ENCODE measurements around the gene INSR.
"Not testable (repeated sequence)": the region's sequence is repeated elsewhere in the genome, so short reads cannot be mapped to it uniquely, and the experiment has no call there.

Gene INSR

GRCh38 chr19:7195046-7195445 lies 99.2 kb downstream of the INSR start:
- no peak for DNase-seq (ENCODE audit: low spot score)

GRCh38 chr19:7194566-7194965 lies 99.6 kb downstream of the INSR start:
- DNase-seq (ENCODE audit: low spot score), result no peak

- no peak for DNase-seq (ENCODE audit: low spot score)
Observed at GRCh38 chr19:7191946-7192691, 102.1 kb downstream of the INSR start.

- no peak for DNase-seq (ENCODE audit: low spot score)
Observed at GRCh38 chr19:7188698-7189629, 105.2 kb downstream of the INSR start.

GRCh38 chr19:7187605-7188339 lies 106.4 kb downstream of the INSR start:
- no peak for DNase-seq (ENCODE audit: low spot score)

- DNase-seq (ENCODE audit: low spot score), result no peak
Observed at GRCh38 chr19:7182489-7182888, 111.7 kb downstream of the INSR start.

GRCh38 chr19:7179917-7180306 lies 114.3 kb downstream of the INSR start:
- DNase-seq (ENCODE audit: low spot score), result no peak

DNA sequence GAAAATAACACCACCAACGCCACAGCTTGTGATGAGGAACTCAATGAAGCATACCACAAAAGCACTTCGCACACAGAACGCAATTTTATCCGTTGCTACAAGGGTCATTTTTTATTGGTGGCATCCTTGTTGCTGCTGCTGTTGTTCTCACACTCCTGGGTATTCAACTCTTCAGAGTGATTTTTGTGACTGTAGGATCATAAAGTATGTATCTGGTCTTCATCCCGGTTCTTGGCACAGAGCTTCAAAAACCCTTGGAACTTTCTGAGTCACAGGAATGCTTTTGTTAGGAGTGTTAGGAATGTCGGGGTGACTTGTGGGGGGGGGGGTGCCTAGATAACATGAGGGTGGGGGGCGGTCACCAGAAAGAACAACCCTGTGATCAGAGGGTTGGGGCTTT lies 116.3 kb downstream of the INSR start:
- no peak for DNase-seq (ENCODE audit: low spot score)

DNA sequence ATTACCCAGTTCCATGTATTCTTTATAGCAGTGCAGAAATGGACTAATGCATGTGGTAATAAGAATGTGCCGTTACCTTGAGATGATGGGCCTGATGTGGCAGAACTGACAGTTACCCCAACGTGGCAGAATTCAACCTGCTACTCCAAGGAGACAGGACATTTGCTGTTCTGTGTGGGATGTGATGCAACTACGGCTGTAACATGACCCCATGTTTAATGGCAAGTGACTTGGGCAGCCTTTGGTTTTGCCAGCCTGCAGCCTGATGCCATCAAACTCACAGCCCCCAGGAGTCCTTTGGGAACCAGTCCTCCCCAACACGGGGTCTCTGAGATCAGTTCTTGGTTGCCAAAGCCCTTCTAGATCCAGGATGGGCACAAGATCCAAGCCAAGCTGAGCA lies 117.4 kb downstream of the INSR start:
- DNase-seq (ENCODE audit: low spot score), result no peak

DNA sequence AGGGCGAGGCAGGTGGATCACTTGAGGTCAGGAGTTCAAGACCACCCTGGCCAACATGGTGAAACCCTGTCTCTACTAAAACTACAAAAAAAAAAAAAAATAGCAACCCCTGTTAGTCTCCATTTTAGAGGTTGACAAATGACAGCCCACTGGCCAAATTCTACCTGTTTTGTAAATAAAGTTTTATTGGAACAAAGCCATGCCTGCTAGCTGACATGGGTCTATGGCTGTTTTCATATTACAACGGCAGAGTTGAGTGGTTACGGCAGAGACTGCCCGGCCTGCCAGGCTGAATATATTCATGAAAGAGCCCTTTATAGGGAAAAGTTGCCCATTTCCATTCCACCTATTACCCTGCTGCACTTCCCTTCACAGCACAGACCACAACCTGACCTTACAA lies 121.4 kb downstream of the INSR start:
- DNase-seq (ENCODE audit: low spot score), result no peak

GRCh38 chr19:7170983-7171382 lies 123.2 kb downstream of the INSR start:
- DNase-seq (ENCODE audit: low spot score), result no peak

DNA sequence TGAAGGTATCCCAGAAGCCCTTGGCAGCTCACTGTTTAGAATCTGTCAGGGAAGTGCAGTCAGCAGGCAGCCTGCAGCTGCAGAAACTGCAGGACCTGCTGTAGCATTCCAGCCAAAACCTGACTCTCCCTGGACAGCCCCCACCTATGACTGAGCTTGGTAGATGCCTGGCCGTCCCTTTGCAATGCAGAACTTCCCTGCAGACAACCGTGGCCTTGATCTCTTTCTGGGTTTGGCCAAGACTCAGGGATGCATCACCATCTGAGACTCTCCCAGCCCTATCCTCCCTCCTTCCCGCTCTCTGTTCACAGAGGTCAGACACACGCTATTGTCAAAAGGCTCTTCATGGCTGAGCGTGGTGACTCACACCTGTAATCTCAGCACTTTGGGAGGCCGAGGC lies 125.3 kb downstream of the INSR start:
- DNase-seq (ENCODE audit: low spot score), result no peak

- DNase-seq (ENCODE audit: low spot score), result no peak
Observed at GRCh38 chr19:7161292-7161691, 132.9 kb downstream of the INSR start.

- DNase-seq (ENCODE audit: low spot score), result no peak
Observed at GRCh38 chr19:7159105-7159933, 134.9 kb downstream of the INSR start.

DNA sequence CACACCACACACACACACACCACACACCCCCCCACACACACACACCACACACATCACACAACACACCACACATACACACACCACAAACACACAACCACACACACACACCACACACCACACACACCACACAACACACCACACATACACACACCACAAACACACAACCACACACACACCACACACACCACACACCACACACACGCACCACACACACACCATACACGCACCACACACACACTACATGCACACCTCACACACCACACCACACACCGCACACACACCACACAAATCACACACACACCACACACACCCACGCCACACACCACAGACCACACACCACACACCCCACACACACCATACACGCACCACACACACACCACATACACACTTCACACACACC lies 141.2 kb downstream of the INSR start:
- DNase-seq (ENCODE audit: low spot score), result no peak

DNA sequence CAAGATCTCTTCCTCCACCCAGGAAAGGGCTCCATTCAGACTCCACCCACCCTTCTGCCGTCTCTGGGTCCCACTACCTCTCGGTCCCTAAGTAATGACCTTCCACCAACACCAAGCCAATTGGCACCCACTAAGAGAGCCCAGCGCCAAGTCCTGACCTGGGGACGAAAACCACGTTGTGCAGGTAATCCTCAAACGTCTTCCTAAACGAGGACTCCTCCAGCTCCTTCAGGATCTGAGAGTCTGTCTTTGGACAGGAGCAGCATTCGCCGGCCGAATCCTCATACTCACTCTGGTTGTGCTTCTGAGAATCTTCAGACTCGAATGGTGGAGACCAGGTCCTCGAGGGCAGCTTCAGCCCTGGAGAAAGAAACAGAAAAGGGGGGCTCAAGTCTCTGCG lies 141.6 kb downstream of the INSR start:
- DNase-seq (ENCODE audit: low spot score), result no peak

GRCh38 chr19:7149956-7150705 lies 144.1 kb downstream of the INSR start:
- DNase-seq (ENCODE audit: low spot score), result no peak

DNA sequence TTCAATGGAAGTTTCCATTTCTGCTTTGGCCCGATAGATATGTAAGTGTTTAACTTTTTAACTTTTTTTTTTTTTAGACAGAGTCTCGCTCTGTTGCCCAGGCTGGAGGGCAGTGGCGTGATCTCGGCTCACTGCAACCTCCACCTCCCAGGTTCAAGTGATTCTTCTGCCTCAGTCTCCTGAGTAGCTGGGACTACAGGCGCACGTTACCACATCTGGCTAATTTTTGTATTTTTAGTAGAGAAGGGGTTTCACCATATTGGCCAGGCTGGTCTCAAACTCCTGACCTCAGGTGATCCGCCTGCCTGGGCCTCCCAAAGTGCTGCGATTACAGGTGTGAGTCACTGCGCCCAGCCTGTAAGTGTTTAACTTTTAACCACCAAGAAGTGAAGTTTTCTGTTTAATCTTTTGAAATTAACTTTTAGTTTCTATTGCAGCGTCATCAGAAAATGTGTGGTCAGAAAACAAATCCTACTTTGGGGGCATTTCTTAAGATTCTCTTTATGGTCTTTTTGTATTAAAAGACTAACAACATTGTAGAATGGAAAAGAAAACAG lies 147.0 kb downstream of the INSR start:
- DNase-seq (ENCODE audit: low spot score), result not testable (repeated sequence)

- not testable (repeated sequence) for DNase-seq (ENCODE audit: low spot score)
Observed at GRCh38 chr19:7146086-7146485, 148.1 kb downstream of the INSR start.

GRCh38 chr19:7145494-7145893 lies 148.7 kb downstream of the INSR start:
- no peak for DNase-seq (ENCODE audit: low spot score)

GRCh38 chr19:7142771-7143170 lies 151.4 kb downstream of the INSR start:
- no peak for DNase-seq (ENCODE audit: low spot score)
